Activated gamma-delta T cell (primary cell): ENCODE data around the gene POPDC2.
"Not testable (repeated sequence)": the region's sequence is repeated elsewhere in the genome, so short reads cannot be mapped to it uniquely, and the experiment has no call there.

Source experiments
- DNase-seq: peaks from one replicate; lab custom pipeline; 2025; lab: John Stamatoyannopoulos, UW
- total RNA-seq, 2 donors: gene quantifications; one replicate each; lab custom pipeline; 2026; lab: John Stamatoyannopoulos, UW

The POPDC2 gene
- total RNA-seq = 2.0 to 3.1 reads per million in 2 donors

- DNase-seq = no peak
Measured at GRCh38 chr3:119660474-119661440, at the start of gene POPDC2. Gene POPDC2 (minus strand): TSS chr3:119660589. CDS start chr3:119660423, 166 bp downstream.

- no peak for DNase-seq
Measured at GRCh38 chr3:119703820-119704531, 43.6 kb upstream of the POPDC2 start.

- peak; percentile 69 for DNase-seq
Measured at GRCh38 chr3:119702530-119703527, 42.4 kb upstream of the POPDC2 start, which contains the start of gene CFAP91. Gene CFAP91 (plus strand): TSS chr3:119703022. CDS start chr3:119703099, 77 bp downstream.

GRCh38 chr3:119700920-119701734 is 40.7 kb upstream of the POPDC2 start:
- no peak for DNase-seq

- no peak for DNase-seq
Measured at GRCh38 chr3:119700269-119700919, 40.0 kb upstream of the POPDC2 start.

GRCh38 chr3:119697394-119697793 is 37.0 kb upstream of the POPDC2 start:
- no peak for DNase-seq

- no peak for DNase-seq
Measured at GRCh38 chr3:119695480-119695879, 35.1 kb upstream of the POPDC2 start.

GRCh38 chr3:119690043-119690656 is 29.8 kb upstream of the POPDC2 start:
- DNase-seq = no peak

GRCh38 chr3:119683421-119683820 is 23.0 kb upstream of the POPDC2 start:
- no peak for DNase-seq

- DNase-seq = no peak
Measured at GRCh38 chr3:119681279-119681678, 20.9 kb upstream of the POPDC2 start.

- no peak for DNase-seq
Measured at GRCh38 chr3:119679874-119680273, 19.5 kb upstream of the POPDC2 start.

GRCh38 chr3:119678209-119678608 is 17.8 kb upstream of the POPDC2 start:
- not testable (repeated sequence) for DNase-seq

- DNase-seq = no peak
Measured at GRCh38 chr3:119677641-119677934, 17.2 kb upstream of the POPDC2 start.

GRCh38 chr3:119676771-119677640 is 16.6 kb upstream of the POPDC2 start, which contains the start of gene COX17:
Gene COX17 (minus strand): TSS chr3:119677406. CDS start chr3:119677310, 96 bp downstream.
- DNase-seq = peak; percentile 64

GRCh38 chr3:119676020-119676419 is 15.6 kb upstream of the POPDC2 start:
- DNase-seq = no peak

GRCh38 chr3:119675188-119675874 is 14.9 kb upstream of the POPDC2 start:
- DNase-seq = no peak

- DNase-seq = no peak
Measured at GRCh38 chr3:119673875-119674274, 13.5 kb upstream of the POPDC2 start.

GRCh38 chr3:119672776-119673175 is 12.4 kb upstream of the POPDC2 start:
- DNase-seq = no peak
